Non-pigmented ciliary epithelial cell (primary cell): Measurements from ENCODE around the gene NID1.
A peak's percentile ranks its signal among the peaks of the same experiment; 100 is the strongest.
"Not testable (repeated sequence)": the region's sequence is repeated elsewhere in the genome, so short reads cannot be mapped to it uniquely, and the experiment has no call there.

Source experiments
- DNase-seq: peaks from one replicate; pipeline ENCODE4 v3.0.0-alpha.2; 2010; ENCODE audit warnings: low read depth

NID1 gene

DNA sequence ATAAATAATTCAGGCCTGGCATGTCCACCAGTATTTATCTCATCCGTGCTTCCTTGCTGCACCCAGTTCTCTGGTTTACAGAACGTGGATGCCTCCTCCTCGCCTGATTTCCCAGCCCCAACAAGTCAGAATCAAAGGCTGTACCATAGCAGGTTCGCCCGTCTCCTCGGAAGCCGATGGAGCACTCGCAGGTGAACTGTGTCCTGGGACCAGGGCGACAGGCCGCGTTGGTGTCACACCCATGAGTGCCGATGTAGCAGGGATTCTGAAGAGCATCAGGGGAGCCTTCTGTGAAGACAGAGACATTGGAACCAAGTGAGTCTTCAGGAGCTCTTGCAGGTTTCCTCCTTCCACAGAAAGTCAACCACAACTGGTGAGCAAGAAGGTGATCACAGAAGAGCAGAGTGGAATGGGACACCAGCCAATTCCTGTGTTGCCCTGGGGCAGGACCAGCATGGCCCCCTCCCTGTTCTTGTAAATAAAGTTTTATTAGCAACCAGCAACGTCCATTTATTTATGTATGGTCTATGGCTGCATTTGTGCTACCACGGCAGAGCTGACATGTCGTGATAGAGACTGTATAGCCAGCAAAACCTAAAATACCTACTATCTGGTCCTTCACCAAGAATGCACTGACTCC is 40.8 kb downstream of the NID1 start:
- DNase-seq: no peak

DNA sequence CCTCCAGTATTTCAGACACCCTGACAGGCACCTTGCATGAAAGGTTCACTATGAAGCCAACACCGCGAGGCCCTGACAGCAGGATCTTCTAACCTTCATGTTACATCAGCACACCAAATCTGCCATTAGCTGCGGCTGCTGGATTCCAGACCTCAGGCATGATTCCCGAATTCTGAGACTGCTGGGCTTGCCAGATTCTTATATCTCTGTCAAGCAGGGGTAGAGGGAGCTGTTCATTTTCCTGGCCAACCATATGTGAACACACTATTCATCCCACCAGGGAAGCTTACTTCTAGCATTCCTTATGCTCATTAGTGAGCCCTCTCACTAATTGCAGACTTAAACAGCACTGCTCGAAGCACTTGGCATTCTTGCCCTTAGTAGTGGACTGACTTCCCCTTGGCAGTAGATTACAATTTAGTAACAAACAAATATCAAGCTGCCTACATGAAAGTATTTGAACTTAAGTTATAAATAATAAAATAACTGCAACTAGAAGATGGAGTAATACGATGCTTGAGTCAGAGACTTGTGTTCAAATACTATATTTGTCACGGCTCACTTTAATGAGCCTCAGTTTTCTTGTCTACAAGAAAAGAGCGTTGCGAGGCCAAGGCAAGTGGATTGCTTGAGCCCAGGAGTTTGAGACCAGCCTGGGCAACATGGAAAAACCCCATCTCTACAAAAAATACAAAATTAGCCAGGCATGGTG is 43.3 kb downstream of the NID1 start:
- DNase-seq: no peak

DNA sequence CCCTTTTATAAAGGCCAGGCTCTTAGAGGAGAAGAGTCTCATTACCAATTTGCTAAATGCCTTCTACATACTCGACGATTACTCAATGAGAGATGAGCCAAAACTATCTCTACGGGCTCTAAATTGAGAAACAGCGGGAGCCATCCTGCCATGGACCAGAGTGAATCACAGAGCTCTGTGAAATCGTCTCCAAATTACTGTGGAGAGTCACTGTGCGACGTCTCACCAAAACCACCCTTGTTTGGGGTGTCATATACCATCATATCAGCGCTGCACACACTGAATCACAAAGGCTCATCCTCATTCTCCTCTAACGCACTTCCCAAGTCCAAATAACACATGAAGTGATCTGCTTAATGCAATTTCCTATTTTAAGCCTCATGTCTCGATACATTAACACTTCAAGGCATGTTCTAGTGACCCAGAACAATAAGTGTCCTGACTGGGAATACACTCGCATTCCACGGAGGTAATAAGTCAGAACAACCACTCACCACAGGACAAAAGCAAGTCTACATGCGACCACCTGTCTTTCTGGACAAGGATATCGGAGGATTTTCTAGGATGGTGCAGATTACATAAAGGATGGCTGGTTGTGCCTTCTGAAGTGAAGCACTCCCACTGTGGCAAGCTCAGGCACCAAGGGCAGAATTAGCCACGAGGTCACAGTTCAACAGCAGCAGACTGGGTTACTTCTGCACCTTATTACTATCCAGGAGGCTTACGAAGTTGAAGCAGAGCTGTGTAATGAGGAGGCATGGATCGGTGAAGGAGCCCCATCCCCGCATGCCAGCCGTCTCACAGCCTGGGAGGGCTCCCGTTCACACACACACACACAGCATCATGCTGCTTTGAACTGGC is 44.3 kb downstream of the NID1 start:
- DNase-seq: no peak

DNA sequence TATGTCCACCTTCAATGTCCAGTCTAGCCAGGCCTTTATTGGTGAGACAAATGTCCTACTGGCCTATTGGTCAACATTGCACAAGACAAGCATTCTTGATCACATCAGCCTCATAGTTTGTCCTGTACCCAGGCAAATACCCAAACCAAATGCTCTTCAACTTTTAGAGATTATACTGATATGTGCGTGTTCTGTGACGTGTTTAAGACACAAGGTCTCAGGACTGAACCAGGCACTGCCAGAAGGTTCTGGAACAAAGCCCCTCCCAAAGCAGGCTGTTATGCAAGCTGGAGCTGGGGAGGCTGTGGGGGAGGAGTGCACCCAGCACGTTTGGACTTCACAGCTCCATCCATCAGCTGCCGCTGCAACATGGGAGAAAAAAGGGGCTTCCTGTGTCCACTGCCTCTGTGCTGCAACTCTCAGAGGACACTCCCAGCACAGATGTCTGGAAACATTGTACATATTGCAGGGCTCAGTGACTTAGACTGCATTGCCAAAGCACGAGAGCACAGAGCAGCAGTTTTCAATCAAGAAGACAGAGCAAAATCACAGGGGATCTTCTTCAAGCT is 45.9 kb downstream of the NID1 start:
- DNase-seq: no peak

DNA sequence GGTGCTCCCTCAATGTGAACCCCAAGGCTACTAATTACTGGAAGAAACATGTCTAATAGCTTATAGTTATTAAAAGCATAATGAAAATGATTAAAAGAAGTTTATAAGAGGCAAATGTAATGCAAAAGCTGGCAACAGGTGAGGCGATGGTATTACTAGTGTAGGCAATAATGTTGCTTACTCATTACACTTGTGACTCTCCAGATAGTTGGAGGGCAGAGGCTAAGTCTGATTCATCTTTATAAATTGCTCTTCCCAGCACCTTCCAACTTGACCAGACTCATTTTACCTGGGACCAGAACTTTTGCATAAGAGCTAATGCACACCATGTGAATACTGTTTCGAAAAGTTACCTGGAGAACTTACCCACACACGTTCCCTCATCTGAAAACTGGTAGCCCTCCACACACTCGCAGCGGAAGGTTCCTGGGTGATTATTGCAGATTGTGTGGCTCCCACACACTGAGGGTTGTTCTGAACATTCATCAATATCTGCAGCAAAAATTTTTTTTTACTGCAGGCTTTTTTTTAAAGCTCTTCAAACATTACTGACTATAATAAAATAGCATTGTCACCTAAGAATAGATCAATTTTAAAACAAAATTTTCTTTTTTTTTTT is 48.0 kb downstream of the NID1 start:
- no peak for DNase-seq

DNA sequence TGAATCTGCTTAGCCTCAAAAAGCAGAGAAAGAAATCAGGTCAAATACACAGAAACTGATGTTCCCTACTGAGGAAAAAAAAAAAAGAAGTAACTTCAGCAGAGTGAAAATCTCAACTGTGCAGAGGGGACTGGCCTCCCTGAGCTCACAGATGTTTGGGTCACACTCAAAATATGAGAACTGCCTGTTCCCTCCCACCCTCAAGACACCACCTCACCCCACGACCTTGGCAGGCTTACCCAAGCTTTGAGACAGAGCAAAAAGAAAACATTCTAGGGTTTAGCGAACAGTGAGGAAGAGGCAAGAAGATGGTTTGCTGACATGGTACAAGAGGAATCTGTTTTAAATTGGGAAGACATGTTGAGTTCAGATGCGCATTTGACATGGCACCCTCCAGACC is 48.8 kb downstream of the NID1 start:
- DNase-seq: no peak

DNA sequence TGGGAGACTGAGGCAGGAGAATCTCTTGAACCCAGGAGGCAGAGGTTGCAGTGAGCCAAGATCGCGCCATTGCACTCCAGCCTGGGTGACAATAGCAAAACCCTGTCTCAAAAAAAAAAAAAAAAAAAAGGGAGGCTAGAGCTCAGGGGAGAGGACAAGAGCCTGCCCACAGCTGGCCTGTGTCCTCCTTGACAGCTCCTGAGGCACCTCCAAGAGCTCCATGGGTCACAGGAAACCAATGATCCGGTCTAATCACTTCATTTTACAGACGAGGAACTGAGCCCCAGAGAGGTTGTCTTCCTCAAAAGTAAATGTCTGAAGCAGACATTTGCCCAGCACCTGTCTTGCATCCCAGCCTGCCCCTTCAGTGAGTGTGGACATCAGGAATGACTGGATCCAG is 49.4 kb downstream of the NID1 start:
- no peak for DNase-seq

DNA sequence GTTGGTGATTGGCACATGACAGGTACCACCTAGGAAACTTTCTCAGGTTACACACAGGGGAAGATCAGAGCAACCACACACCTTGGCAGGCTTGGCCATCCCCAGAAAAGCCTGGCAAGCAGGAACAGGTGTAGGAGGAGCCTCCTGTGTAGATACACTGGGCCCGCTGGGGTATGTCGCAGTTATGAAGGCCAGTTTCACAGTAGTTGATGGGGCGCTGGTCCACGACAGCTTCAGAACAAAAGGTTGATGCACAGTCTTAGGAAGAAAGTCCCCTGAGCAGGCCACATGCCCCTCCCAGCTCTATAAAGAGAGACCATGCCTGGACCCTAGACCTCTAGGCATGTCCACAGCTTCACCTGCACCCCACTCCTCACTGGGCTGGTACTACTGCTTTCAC is 51.6 kb downstream of the NID1 start:
- no peak for DNase-seq

DNA sequence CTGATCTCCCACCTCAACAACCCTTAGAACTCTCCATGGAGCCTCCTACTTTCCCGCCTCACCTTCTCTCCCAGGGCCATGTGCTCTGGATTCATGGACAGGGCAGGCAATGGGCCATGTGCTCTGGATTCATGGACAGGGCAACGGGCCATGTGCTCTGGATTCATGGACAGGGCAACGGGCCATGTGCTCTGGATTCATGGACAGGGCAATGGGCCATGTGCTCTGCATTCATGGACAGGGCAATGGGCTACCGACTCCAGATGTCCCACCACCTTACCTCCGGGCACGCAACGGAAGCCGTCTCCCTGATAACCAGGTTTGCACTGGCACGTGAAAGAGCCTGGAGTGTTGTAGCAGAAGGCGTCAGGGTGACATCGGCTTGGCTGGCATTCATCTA is 53.2 kb downstream of the NID1 start:
- no peak for DNase-seq

DNA sequence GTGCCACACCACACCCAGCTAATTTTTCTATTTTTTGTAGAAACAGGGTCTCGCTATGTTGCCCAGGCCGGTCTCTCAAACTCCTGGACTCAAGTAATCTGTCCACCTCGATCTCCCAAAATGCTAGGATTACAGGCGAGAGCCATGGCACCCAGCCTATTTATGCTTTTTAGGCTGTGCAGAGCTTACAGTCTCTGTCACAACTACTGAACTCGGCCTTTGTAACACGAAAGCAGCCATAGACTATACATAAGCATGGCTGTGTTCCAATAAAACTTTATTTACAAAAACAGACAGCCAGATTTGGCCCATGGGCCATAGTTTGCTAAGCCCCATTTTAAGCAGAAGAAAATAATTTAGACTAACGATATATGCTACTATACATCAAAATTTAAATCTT is 54.4 kb downstream of the NID1 start:
- DNase-seq: no peak

DNA sequence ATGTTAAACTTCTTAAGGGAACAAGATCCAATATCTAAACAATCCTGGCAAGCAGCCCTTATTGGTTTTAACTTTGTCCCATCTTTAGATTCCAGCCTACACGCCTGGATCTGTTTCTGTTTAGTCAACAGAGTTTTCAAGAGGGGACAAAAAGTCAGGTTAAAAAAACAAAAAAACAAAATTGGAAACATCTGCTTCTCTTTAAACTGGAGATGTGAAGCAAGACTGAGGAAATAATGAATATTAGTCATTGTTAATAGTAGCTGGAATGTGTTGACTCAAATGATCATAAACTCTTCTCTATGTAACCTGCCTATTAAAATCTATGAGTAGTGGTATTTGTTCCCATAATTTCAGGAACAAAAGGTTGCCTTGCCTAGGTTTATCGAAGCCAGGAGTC is 55.0 kb downstream of the NID1 start:
- DNase-seq: peak; percentile 54

DNA sequence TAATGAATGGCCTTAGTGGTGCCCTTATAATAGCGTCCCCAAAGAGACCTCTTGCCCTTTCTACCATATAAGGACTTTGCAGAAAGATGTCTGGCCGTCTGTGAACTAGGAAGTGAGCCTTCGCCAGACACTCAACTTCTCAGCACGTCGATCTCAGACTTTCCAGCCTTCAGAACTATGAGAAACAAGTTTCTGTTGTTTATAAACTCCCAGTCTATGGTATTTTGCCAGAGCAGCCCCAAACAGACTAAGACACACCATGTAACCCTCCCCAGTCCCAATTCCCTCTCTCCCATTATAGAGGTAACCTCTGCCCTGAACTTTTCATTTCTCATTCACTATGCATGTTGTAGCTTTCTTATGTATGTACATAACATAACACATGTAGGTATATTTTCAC is 55.7 kb downstream of the NID1 start:
- DNase-seq: no peak

DNA sequence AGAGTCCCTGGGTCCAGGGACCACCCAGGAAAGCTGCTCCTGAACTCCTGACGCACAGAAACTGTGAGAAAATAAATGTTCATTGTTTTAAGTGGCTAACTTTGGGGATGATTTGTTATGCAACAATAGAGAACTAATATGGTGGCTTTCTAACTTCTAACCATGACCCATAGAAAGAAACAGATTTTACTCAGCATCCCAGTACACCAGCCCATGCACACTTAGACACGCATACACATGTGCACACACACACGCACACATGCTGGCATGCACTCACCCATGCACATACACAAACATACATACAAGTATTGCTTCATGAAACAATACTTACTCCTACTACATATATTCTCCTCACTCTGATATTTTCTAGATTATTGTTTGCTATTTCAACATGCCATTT is 57.1 kb downstream of the NID1 start:
- no peak for DNase-seq

DNA sequence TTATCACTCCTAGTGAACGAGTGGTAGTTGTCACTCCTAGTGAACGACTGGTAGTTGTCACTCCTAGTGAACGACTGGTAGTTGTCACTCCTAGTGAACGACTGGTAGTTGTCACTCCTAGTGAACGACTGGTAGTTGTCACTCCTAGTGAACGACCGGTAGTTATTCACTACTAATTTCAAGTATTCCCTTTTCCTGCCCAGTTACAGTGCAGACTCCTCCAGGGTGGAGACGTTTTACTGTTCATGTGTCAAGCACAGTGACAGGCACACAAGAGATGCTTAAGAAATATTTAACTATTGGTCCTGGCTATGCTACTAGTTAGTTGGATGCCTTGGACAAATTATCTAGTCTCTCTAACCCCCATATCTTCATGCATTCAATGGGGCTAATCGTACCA is 61.8 kb downstream of the NID1 start:
- DNase-seq: not testable (repeated sequence)

DNA sequence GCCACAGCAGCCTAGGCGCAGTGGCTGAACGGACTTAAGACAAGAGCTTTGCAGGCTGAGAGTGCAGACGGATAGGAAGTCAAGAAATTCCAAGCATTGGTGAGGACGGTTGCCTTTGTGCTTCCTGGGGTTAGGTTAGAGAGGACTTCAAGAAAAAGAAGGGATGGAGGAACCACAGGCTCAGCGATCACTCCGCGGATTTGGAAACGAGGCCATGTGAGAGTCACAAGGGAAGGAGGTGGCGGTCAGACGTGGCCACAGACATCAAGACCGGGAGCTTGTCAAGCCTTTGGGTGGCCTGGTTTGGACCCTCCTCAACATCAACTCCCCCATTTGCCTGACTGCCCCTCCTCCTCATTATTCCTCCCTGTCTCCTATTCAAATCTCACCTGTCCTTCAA is 62.3 kb downstream of the NID1 start:
- no peak for DNase-seq

DNA sequence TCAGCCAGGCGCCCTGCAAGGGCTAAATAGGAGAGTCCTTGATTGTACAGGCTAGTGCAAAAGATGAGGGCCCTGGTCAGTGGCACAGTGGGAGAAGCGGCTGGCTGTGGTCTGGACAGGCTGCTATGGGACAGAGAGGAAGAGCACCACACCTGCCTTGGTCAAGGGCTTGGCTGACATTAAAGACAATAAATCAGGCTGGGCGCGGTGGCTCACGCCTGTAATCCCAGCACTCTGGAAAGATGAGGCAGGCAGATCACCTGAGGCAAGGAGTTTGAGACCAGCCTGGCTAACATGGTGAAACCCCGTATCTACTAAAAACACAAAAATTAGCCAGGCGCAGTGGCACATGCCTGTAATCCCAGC is 62.9 kb downstream of the NID1 start:
- DNase-seq: no peak

DNA sequence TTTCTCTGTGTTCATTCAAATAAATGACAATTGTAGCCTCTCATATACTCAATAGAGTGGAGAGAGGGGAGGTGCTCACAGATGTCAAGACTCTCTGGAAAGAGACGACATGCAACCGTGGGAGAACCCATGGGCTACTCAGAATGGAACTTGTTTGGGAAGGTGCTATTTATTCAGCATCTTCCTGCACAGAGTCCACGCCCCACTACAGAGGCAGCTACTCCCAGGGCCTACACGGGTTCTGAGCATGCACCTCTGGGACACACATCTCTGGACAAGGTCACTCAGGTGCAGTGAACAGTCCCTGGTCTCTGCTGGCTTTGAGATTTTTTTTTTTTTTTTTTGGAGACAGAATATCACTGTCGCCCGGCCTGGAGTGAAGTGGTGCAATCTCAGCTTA is 64.1 kb downstream of the NID1 start:
- DNase-seq: no peak

DNA sequence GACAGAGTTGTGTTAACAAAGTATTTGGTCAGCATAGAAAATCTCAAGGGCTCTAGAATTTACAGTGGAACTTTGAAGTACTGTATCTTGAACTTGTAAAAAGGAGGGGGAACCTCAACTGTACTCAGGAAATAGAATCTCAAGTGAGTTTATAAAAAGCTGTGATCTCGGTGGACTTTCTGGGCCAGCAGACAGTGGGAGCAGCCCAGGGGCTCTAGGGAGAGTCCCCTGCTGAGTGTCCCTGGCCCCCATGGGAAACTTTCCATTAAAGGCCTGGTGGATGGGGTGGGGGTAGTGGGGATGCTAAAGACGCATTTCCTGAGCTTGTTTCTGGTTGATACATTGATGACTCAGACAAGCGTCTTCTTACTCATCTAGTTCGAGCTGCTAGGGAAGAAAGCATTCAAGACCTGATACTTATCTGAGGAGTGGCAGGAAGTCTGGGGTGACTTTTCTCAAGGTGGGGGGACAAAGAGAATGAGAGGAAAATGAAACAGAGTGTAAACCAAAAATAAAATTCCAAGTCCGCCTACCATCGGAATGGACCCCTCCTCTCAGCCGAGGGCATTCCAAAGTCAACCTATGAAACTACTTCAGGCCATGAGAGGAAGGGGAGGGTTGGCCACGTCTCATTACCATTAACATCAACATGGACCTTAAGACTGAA is 65.5 kb downstream of the NID1 start:
- peak; percentile 97 for DNase-seq

DNA sequence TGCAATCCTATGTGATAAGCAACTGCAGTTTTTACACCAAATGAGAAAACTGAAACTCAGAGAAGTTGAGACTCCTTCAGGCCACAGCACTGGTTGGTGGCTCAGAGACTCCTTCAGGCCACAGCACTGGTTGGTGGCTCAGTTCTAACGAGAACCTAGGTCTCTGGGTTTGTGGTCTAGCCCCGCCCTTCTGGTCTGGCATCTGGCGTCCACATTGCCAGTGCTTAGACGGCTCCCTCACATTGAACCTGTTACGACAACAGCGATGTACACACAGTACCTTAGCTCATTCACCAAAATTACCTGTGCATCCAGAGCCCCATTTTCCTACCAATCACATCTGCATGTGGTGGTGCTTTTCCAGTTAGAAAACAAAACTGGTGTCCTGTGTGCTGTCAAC is 66.1 kb downstream of the NID1 start:
- no peak for DNase-seq

DNA sequence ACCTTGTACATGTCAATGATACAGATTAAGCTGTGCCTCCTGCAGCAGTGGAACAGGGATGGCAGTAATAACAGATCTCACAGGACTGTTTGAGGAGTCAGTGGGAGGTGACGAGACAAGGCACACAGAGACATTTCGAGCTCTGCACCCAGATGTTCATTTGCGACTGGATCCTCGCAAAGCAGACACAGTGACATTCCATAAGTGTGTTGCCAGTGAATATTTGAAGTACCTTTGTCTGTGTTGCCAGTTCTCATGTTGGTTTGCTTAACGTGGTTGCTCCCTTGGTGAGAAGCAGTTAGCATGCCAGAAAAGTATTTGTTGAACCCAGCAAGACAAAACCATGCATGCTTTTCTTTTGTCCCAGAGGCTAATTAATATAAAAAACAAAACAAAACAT is 67.0 kb downstream of the NID1 start:
- DNase-seq: no peak

DNA sequence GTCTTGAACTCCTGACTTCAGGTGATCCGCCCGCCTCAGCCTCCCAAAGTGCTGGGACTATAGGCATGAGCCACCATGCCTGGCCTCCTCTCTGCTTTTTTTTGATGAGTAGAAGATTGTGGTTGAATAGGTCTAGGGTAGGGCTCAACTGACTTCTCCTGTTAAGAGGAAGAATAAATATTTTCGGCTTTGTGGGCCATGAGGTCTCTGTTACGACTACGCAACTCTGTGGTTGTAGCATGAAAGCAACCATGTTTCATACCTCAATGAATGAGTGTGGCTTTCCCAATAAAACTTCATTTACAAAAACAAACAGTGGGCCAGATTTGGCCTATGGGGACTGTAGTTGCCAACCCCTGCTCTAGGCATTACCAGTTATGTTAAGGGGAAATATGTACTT is 67.8 kb downstream of the NID1 start:
- DNase-seq: no peak
